Kidney (tissue), 14 donors: ENCODE results near the gene SMYD3. TPM values are rescaled to one million over a fixed set of nuclear protein-coding genes. Genes with fewer than 3 reads are reported as not detected.

Source experiments
- DNase-seq, 5 donors: peaks; one replicate each; pipeline ENCODE4 v3.0.0-alpha.2; 2013 to 2020
- FAIRE-seq: peaks from 2 replicates; lab custom pipeline; 2012; peaks lifted over from hg19 to GRCh38; lab: Jason Lieb, UNC
- H3K27ac ChIP-seq, 2 donors: one replicate each; pipeline ENCODE4 v1.7.0; 2013; ENCODE audit warnings: low read depth in 2 of 2, low read length in 2 of 2, inconsistent platforms in 1 of 2
- H3K27me3 ChIP-seq: one replicate; pipeline ENCODE4 v1.7.1; 2013; ENCODE audit warnings: low read length, inconsistent platforms; ENCODE audit not compliant: control insufficient read depth, insufficient read depth
- H3K36me3 ChIP-seq, 3 donors: one replicate each; pipeline versions ENCODE4 v1.7.0 to v1.7.1; 2013; ENCODE audit warnings: low read length in 3 of 3, control low read depth in 1 of 3, inconsistent platforms in 1 of 3; ENCODE audit not compliant: insufficient read depth in 3 of 3, control insufficient read depth in 2 of 3
- H3K4me1 ChIP-seq, 3 donors: one replicate each; pipeline versions ENCODE4 v1.7.0 to v1.7.1; 2013; ENCODE audit warnings: low read length in 3 of 3, inconsistent platforms in 1 of 3, low read depth in 1 of 3; ENCODE audit not compliant: control insufficient read depth in 2 of 3, insufficient read depth in 2 of 3
- H3K4me3 ChIP-seq, 3 donors: one replicate each; pipeline versions ENCODE4 v1.7.0 to v1.8.1; 2013; ENCODE audit warnings: low read length in 3 of 3, control low read depth in 1 of 3, inconsistent platforms in 1 of 3
- H3K9ac ChIP-seq, 3 donors: one replicate each; pipeline versions ENCODE4 v1.7.0 to v1.7.1; 2013; ENCODE audit warnings: low read length in 3 of 3, control low read depth in 1 of 3, inconsistent platforms in 1 of 3
- H3K9me3 ChIP-seq, 3 donors: one replicate each; pipeline versions ENCODE4 v1.7.0 to v1.7.1; 2013; ENCODE audit warnings: low read length in 3 of 3, control low read depth in 1 of 3, inconsistent platforms in 1 of 3; ENCODE audit not compliant: control insufficient read depth in 2 of 3, insufficient read depth in 1 of 3
- intact Hi-C: fragments of 100-400 bp; cut with DNase I; formaldehyde crosslinking; loops from one replicate; pipeline ENCODE4 v1.11.1; 2022
- polyA plus RNA-seq: library from polyadenylated mRNA; stranded (reverse); fragments of 350-450 nt; fragmentation: Illumina TruSeq; extraction: RNeasy Lipid Tissue Mini Kit (QIAGEN cat#74804); gene quantifications from one replicate; pipeline ENCODE4 v1.2.3, GENCODE V29; 2014; ENCODE audit warnings: low read depth, low replicate concordance; ENCODE audit not compliant: insufficient read depth
- total RNA-seq: library from RNA; stranded (reverse); fragmentation: NEBNext Ultra II Directional; extraction: Animal tissue kit (Norgen Biotek cat#: 25700); gene quantifications from one replicate; pipeline ENCODE4 v1.2.1, GENCODE V29; 2021
- TF ChIP-seq, protein P1 (sequence below): IDR thresholded peaks from 3 replicates; pipeline ENCODE4 v1.5.1; 2012; ENCODE audit warnings: mild to moderate bottlenecking, moderate library complexity, borderline replicate concordance; ENCODE audit not compliant: insufficient read depth; ENCODE audit errors: extremely low read depth
- donor health status: control.
- donor health status: control.
- donor health status: control.
- donor health status: control.
- donor health status: control.
- donor health status: DM: yes; HTN: yes; CAD: no.
- donor health status: Normal renal cell carcinoma (clear cell type).

SMYD3 gene
- total and polyA plus RNA-seq, 2 donors from 2014 or later, result 23.3 to 23.9 TPM

DNA sequence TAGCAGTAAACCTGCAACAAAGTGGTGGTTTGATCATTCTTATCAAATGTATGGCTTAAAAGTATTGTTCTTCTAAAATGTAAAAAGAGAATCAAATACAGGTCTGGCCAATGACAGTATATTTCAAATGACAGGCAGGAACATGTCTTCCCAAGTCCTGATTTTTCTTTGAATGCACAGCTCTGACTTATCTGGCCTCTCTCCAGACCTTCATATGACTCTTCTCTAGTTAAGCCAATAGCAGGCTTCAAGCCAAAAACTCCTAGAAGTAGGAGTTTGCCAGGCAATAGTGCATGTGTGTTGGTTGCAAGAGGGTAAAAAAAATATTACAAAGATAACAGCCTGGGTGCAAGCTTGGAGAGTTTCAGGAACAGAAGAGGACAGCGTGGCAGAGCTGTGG lies 345.5 kb downstream of the SMYD3 start:
- Histone ChIP-seq H3K27ac (no peak overlapping the region), H3K27me3 (no peaks in the 10 kb centered on the region), H3K9ac (no peak overlapping the region), H3K9me3 (no peaks in the 10 kb centered on the region), H3K4me3 (no peak overlapping the region), H3K36me3 (no peaks in the 10 kb centered on the region), H3K4me1 (peaks cover 0 to 4% (median 0%) of the 10 kb centered on the region in 3 donors)
- no peak for FAIRE-seq
- intact Hi-C loops, result no loop called here
- TF ChIP-seq, protein P1, sequence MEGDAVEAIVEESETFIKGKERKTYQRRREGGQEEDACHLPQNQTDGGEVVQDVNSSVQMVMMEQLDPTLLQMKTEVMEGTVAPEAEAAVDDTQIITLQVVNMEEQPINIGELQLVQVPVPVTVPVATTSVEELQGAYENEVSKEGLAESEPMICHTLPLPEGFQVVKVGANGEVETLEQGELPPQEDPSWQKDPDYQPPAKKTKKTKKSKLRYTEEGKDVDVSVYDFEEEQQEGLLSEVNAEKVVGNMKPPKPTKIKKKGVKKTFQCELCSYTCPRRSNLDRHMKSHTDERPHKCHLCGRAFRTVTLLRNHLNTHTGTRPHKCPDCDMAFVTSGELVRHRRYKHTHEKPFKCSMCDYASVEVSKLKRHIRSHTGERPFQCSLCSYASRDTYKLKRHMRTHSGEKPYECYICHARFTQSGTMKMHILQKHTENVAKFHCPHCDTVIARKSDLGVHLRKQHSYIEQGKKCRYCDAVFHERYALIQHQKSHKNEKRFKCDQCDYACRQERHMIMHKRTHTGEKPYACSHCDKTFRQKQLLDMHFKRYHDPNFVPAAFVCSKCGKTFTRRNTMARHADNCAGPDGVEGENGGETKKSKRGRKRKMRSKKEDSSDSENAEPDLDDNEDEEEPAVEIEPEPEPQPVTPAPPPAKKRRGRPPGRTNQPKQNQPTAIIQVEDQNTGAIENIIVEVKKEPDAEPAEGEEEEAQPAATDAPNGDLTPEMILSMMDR, result no peak
- DNase-seq, result no peak

GRCh38 chr1:246160905-246161304 lies 346.2 kb downstream of the SMYD3 start:
- DNase-seq, result no peak
- intact Hi-C loops, result no loop called here
- no peak overlapping the region for H3K9ac ChIP-seq
- H3K27ac ChIP-seq, result no peak overlapping the region
- no peaks in the 10 kb centered on the region for H3K9me3 ChIP-seq
- H3K27me3 ChIP-seq, result no peaks in the 10 kb centered on the region
- TF ChIP-seq, protein P1, result no peak
- H3K4me3 ChIP-seq, result no peak overlapping the region
- no peaks in the 10 kb centered on the region for H3K36me3 ChIP-seq
- peaks cover 0 to 7% (median 4%) of the 10 kb centered on the region in 3 donors for H3K4me1 ChIP-seq
- no peak for FAIRE-seq

GRCh38 chr1:246160374-246160773 lies 346.7 kb downstream of the SMYD3 start:
- Histone ChIP-seq H3K36me3 (no peaks in the 10 kb centered on the region), H3K27ac (no peak overlapping the region), H3K4me1 (peaks cover 0 to 7% (median 6%) of the 10 kb centered on the region in 3 donors), H3K9ac (no peak overlapping the region), H3K4me3 (no peak overlapping the region), H3K27me3 (no peaks in the 10 kb centered on the region), H3K9me3 (no peaks in the 10 kb centered on the region)
- TF ChIP-seq, protein P1, result no peak
- DNase-seq (no peak), FAIRE-seq (no peak)
- intact Hi-C loops, result no loop called here
